Natural killer cell (primary cell): Measurements from ENCODE around the gene PLEKHA5. TPM values are rescaled to one million over a fixed set of nuclear protein-coding genes. Genes with fewer than 3 reads are reported as not detected.

Source experiments
- ATAC-seq, 3 donors: fragments of 150-1000 bp in 2 of 3; fragments of 200-7000 bp in 1 of 3; cut with Tn5 transposase; 1 replicate in 1 of 3; 2 replicates in 2 of 3; pipeline ENCODE4 v1.10.0; 2021; ENCODE audit warnings: mild to moderate bottlenecking in 2 of 3, moderate library complexity in 2 of 3
- DNase-seq, 2 donors: peaks; one replicate each; pipeline versions ENCODE4 v3.0.0 to v3.0.0-alpha.2; 2013 to 2021; ENCODE audit warnings: mixed read lengths in 1 of 2
- H3K27ac ChIP-seq: one replicate; pipeline ENCODE4 v1.5.1; 2013; ENCODE audit warnings: mild to moderate bottlenecking, low read length
- H3K27me3 ChIP-seq: one replicate; pipeline ENCODE4 v1.6.1; 2013; ENCODE audit warnings: low read length; ENCODE audit not compliant: control insufficient read depth, insufficient read depth
- H3K36me3 ChIP-seq: one replicate; pipeline ENCODE4 v1.6.1; 2013; ENCODE audit warnings: low read length; ENCODE audit not compliant: control insufficient read depth, insufficient read depth
- H3K4me1 ChIP-seq: one replicate; pipeline ENCODE4 v1.6.1; 2013; ENCODE audit warnings: low read length; ENCODE audit not compliant: control insufficient read depth, insufficient read depth
- H3K4me3 ChIP-seq: one replicate; pipeline ENCODE4 v1.5.1; 2013; ENCODE audit warnings: low read length
- H3K9me3 ChIP-seq: one replicate; pipeline ENCODE4 v1.6.1; 2013; ENCODE audit warnings: low read length; ENCODE audit not compliant: control insufficient read depth, insufficient read depth
- H3K27ac Mint-ChIP-seq, 2 donors: one replicate each; pipeline ENCODE4 v1.8.0; 2022; ENCODE audit warnings: mild to moderate bottlenecking in 2 of 2, mixed read lengths in 2 of 2, moderate library complexity in 1 of 2
- H3K27me3 Mint-ChIP-seq, 2 donors: one replicate each; pipeline ENCODE4 v1.8.0; 2022; ENCODE audit warnings: low read depth in 2 of 2, mixed read lengths in 2 of 2
- H3K36me3 Mint-ChIP-seq: one replicate; pipeline ENCODE4 v1.8.0; 2022; ENCODE audit warnings: mixed read lengths
- H3K4me1 Mint-ChIP-seq, 2 donors: one replicate each; pipeline ENCODE4 v1.8.0; 2022; ENCODE audit warnings: mixed read lengths in 2 of 2
- H3K4me3 Mint-ChIP-seq: one replicate; pipeline ENCODE4 v1.8.0; 2022; ENCODE audit warnings: mild to moderate bottlenecking, moderate library complexity, mixed read lengths
- H3K9me3 Mint-ChIP-seq, 2 donors: one replicate each; pipeline ENCODE4 v1.8.0; 2022; ENCODE audit warnings: mixed read lengths in 2 of 2
- WGBS: methylation state at CpG from one replicate; pipeline ENCODE4 v1.1.7; 2013; ENCODE audit warnings: missing lambda C conversion rate; ENCODE audit not compliant: insufficient coverage; 5-methylcytosine and 5-hydroxymethylcytosine counted together
- intact Hi-C: fragments of 100-400 bp; cut with micrococcal nuclease; formaldehyde crosslinking; loops from one replicate; pipeline ENCODE4 v1.14.2; 2022
- total RNA-seq, 4 donors: library from RNA; stranded (reverse); fragments of 120-200 nt in 1 of 4; gene quantifications; one replicate each; pipeline versions ENCODE4 v1.2.3 to v1.2.4, GENCODE V29; 2013 to 2022
- TF ChIP-seq, protein P1 (sequence below): fragments of 200-600 bp; IDR thresholded peaks from one replicate; pipeline ENCODE4 v1.8.0; 2022; ENCODE audit warnings: antibody characterized with exemption

The PLEKHA5 gene
- total RNA-seq, 3 donors from 2014 or later (not counting 1 experiment from before 2014, with no cell fraction given), result 5.2 to 12.1 (median 7.0) TPM

DNA sequence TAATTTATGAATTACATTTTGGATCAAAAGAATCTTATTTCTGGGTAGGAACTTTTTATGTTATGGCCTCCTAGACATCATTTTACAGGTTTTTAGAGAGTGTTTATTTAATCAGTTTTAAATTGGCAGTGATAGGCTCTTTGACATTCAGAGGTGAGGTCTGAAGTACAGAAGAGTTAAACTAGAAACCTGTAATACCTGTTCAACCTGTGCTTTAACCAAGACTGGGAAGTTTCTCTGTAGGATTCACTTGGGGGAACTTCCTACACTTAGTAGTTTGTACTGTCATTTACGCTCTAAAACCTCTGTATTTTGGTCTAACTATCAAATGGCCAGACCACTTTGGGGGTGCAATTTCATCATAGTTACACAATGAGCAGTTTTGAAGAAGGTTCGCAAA is 35.9 kb downstream of the PLEKHA5 start:
- H3K4me3 ChIP-seq, result no peak overlapping the region
- H3K27ac Mint-ChIP-seq, result no peak overlapping the region
- peaks cover 0 to 5% of the 10 kb centered on the region in 2 donors for H3K4me1 Mint-ChIP-seq
- intact Hi-C loops, result no loop called here
- H3K27me3 ChIP-seq, result no peaks in the 10 kb centered on the region
- WGBS, result 85% methylated on average over 2 of the region's 2 CpGs
- H3K9me3 Mint-ChIP-seq, result peaks cover 0 to 2% of the 10 kb centered on the region in 2 donors
- H3K27ac ChIP-seq, result no peak overlapping the region
- no peaks in the 10 kb centered on the region for H3K36me3 Mint-ChIP-seq
- H3K36me3 ChIP-seq, result no peaks in the 10 kb centered on the region
- H3K27me3 Mint-ChIP-seq, result peaks cover 0 to 9% of the 10 kb centered on the region in 2 donors
- TF ChIP-seq, protein P1, sequence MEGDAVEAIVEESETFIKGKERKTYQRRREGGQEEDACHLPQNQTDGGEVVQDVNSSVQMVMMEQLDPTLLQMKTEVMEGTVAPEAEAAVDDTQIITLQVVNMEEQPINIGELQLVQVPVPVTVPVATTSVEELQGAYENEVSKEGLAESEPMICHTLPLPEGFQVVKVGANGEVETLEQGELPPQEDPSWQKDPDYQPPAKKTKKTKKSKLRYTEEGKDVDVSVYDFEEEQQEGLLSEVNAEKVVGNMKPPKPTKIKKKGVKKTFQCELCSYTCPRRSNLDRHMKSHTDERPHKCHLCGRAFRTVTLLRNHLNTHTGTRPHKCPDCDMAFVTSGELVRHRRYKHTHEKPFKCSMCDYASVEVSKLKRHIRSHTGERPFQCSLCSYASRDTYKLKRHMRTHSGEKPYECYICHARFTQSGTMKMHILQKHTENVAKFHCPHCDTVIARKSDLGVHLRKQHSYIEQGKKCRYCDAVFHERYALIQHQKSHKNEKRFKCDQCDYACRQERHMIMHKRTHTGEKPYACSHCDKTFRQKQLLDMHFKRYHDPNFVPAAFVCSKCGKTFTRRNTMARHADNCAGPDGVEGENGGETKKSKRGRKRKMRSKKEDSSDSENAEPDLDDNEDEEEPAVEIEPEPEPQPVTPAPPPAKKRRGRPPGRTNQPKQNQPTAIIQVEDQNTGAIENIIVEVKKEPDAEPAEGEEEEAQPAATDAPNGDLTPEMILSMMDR, result no peak
- no peak overlapping the region for H3K4me3 Mint-ChIP-seq
- H3K4me1 ChIP-seq, result no peaks in the 10 kb centered on the region
- DNase-seq (no peak), ATAC-seq (no peak)
- H3K9me3 ChIP-seq, result no peaks in the 10 kb centered on the region

DNA sequence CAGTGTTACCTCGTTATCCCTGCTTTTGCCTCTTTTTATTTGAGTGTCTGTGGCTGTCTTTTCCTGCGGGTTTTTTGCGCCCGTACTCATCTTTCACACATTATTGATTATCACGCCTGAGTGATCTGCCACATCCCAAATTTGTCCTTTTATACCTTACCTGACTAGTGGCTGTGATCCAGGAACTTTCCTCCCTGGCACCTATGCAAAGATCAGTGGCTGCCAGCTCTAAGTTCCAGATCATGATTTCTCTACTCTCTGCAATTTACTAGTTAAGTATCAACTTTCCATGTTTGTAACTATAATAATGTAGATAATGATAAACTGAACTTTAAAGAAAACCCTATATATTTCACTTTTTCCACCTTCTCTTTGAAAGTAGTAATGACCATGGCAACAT is 36.9 kb downstream of the PLEKHA5 start:
- no peaks in the 10 kb centered on the region for H3K36me3 Mint-ChIP-seq
- DNase-seq (no peak), ATAC-seq (no peak)
- H3K4me1 ChIP-seq, result no peaks in the 10 kb centered on the region
- 91% methylated on average over 5 of the region's 5 CpGs for WGBS
- TF ChIP-seq, protein P1, result no peak
- H3K27ac ChIP-seq, result no peak overlapping the region
- H3K27ac Mint-ChIP-seq, result no peak overlapping the region
- H3K27me3 ChIP-seq, result no peaks in the 10 kb centered on the region
- H3K36me3 ChIP-seq, result no peaks in the 10 kb centered on the region
- peaks cover 0 to 2% of the 10 kb centered on the region in 2 donors for H3K9me3 Mint-ChIP-seq
- intact Hi-C loops, result no loop called here
- peaks cover 0 to 9% of the 10 kb centered on the region in 2 donors for H3K27me3 Mint-ChIP-seq
- H3K4me1 Mint-ChIP-seq, result peaks cover 0 to 5% of the 10 kb centered on the region in 2 donors
- H3K4me3 ChIP-seq, result no peak overlapping the region
- no peaks in the 10 kb centered on the region for H3K9me3 ChIP-seq
- H3K4me3 Mint-ChIP-seq, result no peak overlapping the region

DNA sequence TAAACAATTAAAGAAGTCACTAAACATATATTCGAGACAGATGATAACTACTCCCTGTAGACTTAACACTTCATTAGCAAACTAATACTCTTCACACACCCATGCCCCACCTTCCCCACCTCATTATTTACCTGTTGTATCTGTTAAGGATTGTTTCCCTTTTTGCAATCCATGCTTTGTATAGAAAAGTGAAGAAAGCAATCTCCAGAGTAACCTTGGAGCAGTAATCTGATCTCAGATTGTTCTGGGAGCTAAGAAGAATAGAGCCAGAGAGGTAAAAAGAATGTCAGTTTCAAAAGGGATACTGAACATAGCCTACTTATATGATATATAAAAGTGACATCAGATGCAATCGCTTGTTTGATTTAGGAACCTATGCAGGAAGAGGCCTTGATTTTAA is 37.4 kb downstream of the PLEKHA5 start:
- 44% methylated on average over 2 of the region's 2 CpGs for WGBS
- TF ChIP-seq, protein P1, result no peak
- H3K4me3 Mint-ChIP-seq, result no peak overlapping the region
- no peak overlapping the region for H3K27ac ChIP-seq
- no peaks in the 10 kb centered on the region for H3K36me3 Mint-ChIP-seq
- no peak overlapping the region for H3K27ac Mint-ChIP-seq
- H3K9me3 ChIP-seq, result no peaks in the 10 kb centered on the region
- H3K4me3 ChIP-seq, result no peak overlapping the region
- H3K27me3 ChIP-seq, result no peaks in the 10 kb centered on the region
- H3K4me1 Mint-ChIP-seq, result peaks cover 0 to 5% of the 10 kb centered on the region in 2 donors
- no peaks in the 10 kb centered on the region for H3K36me3 ChIP-seq
- H3K9me3 Mint-ChIP-seq, result peaks cover 0 to 2% of the 10 kb centered on the region in 2 donors
- no peak for DNase-seq
- H3K4me1 ChIP-seq, result no peaks in the 10 kb centered on the region
- no peak for ATAC-seq
- H3K27me3 Mint-ChIP-seq, result peaks cover 0 to 9% of the 10 kb centered on the region in 2 donors
- intact Hi-C loops, result no loop called here

DNA sequence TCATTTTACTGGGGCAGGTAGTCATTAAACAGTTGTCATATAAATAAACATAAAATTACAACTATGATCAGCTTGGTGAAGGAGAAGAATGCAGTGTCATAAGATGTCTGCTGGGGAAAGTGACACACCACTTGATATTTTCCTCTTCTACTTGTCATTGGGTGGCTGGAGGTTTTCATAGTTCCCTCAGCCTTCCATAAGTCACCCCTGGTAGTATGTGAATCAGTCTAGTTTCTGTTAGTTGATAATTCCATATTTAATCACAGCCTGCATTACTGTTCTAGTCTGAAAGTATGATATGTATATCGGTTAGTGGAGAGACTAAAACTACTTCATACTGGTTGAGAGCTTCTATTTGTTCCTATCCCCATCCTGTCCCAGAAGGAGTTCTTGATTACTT is 38.2 kb downstream of the PLEKHA5 start:
- no peak overlapping the region for H3K4me3 ChIP-seq
- no peak overlapping the region for H3K4me3 Mint-ChIP-seq
- H3K36me3 Mint-ChIP-seq, result no peaks in the 10 kb centered on the region
- no peak overlapping the region for H3K27ac ChIP-seq
- peaks cover 0 to 9% of the 10 kb centered on the region in 2 donors for H3K27me3 Mint-ChIP-seq
- ATAC-seq, result no peak
- peaks cover 0 to 2% of the 10 kb centered on the region in 2 donors for H3K9me3 Mint-ChIP-seq
- H3K27me3 ChIP-seq, result no peaks in the 10 kb centered on the region
- TF ChIP-seq, protein P1, result no peak
- no CpG with 5 or more reads among the region's 1 CpG for WGBS
- intact Hi-C loops, result no loop called here
- peaks cover 0 to 5% of the 10 kb centered on the region in 2 donors for H3K4me1 Mint-ChIP-seq
- no peaks in the 10 kb centered on the region for H3K9me3 ChIP-seq
- H3K36me3 ChIP-seq, result no peaks in the 10 kb centered on the region
- H3K27ac Mint-ChIP-seq, result no peak overlapping the region
- DNase-seq, result no peak
- no peaks in the 10 kb centered on the region for H3K4me1 ChIP-seq
